ENCODE measurements around the gene ITPR3. TPM values are rescaled to one million over a fixed set of nuclear protein-coding genes. Genes with fewer than 3 reads are reported as not detected.
A peak's percentile ranks its signal among the peaks of the same experiment; 100 is the strongest.

ITPR3 gene
- total RNA-seq, 1 donor from 2014 or later: 8.0 TPM

DNA sequence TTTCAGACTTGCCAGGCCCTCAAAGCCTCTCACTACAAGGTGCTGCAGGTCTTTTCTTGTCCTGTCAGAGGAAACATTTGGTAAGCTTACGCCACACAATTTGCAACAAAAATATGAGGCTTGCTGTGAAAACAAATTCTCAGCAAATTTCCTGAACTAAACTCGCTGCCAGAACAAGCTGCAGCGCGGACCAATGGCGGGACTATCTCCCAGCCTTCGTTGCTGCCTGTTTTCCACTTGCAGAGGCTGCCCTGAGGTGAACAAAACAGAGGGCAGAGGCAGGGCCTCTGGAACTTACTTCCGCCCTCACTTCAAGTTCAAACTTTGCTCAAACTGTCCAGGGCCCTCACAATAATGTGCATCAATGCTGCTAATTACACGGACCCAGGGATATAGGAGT is 78.0 kb downstream of the ITPR3 start:
- DNase-seq (ENCODE audit: missing footprints): no peak
- intact Hi-C loops (cut with DNase I): loop anchor here (5.0 to 10.0 kb wide), 2 partner anchors 62 to 284 kb away; partner anchors contain the start of genes CUTA and PHF1
- ATAC-seq: no peak

- DNase-seq (ENCODE audit: missing footprints) (no peak), ATAC-seq (no peak)
- intact Hi-C loops (cut with DNase I): loop anchor here (5.0 to 10.0 kb wide), 2 partner anchors 62 to 285 kb away; partner anchors contain the start of genes CUTA and PHF1
Observed at GRCh38 chr6:33699739-33700138, 78.6 kb downstream of the ITPR3 start.

GRCh38 chr6:33700391-33701050 is 79.4 kb downstream of the ITPR3 start:
- ATAC-seq: peak; percentile 43
- intact Hi-C loops (cut with DNase I): no loop called here
- peak; percentile 69 for DNase-seq (ENCODE audit: missing footprints)

- peak; percentile 68 for ATAC-seq
- peak; percentile 45 for DNase-seq (ENCODE audit: missing footprints)
- intact Hi-C loops (cut with DNase I): no loop called here
Observed at GRCh38 chr6:33702345-33702977, 81.3 kb downstream of the ITPR3 start.

DNA sequence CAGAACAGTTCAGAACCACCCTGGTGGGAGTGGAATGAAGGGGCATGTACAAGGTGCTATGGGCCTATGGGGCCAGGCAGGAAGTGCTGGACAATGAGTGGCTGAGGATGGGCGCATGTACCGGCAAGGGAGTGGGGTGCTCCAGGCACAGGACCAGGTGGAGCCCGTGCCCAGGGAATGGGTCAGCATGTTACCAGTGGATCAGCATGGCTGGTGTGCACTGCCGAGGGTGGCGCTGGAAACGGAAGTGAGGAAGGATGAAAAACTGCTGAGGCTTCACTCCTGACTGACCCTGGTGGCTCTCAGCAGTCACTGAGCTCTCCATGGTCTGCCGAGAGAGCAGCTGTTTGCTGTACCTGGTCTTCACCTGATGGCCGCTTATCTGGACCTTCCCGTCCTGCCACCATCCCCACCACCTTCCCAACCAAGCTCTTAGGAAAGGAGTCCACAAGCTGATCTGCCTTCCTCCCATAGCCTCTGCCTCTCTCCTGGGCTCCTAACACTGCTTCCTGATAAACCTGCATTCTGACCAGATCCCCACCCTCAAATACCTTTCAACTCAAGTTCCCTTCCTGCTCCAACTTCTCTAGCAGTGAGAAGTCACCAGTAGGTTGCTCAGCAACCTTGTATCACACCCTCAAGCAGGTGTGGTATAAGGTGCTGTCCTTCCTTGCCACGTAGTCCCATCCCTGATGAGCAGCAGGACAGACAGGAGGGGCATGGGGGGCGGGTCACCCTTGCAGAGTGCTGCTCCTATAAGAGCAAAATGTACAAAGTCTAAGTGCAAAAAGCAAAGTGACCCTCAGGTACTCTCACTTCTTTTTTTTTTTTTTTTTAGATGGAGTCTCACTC is 83.3 kb downstream of the ITPR3 start:
- intact Hi-C loops (cut with DNase I): no loop called here
- DNase-seq (ENCODE audit: missing footprints) (no peak), ATAC-seq (no peak)

DNA sequence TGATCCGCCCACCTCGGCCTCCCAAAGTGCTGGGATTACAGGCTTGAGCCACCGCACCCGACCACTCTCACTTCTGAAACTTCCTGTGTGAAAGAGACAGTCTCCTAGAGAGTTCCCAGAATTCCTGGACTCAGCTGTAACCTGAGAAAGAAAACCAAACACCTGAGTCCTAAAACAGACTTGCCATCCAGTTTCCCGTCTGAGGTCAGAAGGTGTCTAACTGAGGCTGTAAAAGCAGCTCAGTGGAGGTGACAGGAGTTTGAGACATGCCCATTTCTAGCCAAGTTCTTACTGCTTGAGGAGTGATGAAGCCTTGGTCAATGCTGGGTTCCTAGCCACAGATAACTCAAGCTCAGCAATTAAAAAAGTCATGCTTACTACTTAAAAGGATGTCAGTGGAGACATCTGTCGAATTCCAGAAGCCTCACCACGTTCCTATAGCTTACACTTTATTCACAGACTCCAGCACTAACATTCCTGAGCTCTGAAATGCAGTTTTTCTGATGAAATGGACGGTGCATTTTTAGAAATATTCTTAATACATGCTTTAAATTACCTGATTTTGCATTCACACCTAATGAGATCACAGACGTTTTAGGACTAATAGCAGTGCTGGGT is 84.3 kb downstream of the ITPR3 start:
- intact Hi-C loops (cut with DNase I): no loop called here
- DNase-seq (ENCODE audit: missing footprints) (no peak), ATAC-seq (no peak)

- ATAC-seq (no peak), DNase-seq (ENCODE audit: missing footprints) (no peak)
- intact Hi-C loops (cut with DNase I): no loop called here
Observed at GRCh38 chr6:33705955-33706725, 85.0 kb downstream of the ITPR3 start.

GRCh38 chr6:33707771-33708170 is 86.6 kb downstream of the ITPR3 start:
- DNase-seq (ENCODE audit: missing footprints): no peak
- ATAC-seq: no peak
- intact Hi-C loops (cut with DNase I): no loop called here

DNA sequence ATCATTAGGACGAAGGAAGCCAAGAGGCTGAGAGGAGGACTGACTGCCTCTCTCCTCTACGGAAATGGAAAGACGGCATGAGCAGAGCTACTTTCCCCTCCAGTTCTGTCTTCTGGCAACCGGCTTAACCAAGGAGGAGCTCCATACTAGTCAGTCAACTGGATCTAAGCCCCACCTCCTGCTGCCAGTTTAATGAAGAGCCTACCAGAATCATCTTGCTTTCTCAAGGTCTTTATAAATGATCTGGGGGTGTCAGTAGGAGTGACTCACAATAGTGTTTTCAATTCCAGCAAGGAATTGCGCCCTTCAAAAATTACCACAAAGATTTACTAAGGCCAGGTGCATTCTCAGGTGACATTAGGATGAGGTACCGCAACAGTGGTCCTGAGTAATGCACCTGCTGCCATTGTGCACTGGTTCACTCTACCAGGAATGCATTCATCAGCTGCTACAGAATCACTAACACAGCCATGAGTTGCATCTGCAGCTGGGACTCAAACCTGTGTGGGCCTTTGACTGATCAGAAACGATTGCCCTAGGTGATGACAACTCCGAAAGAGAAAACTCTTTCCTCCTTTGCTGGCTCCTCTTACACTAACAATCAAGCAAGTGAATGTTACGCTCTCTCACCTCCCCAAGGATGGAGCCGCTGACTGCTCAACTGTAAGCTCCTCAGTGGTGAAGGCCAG is 87.5 kb downstream of the ITPR3 start:
- intact Hi-C loops (cut with DNase I): no loop called here
- no peak for ATAC-seq
- no peak for DNase-seq (ENCODE audit: missing footprints)

- DNase-seq (ENCODE audit: missing footprints): no peak
- ATAC-seq: no peak
- intact Hi-C loops (cut with DNase I): loop anchor here (2.0 kb wide), 1 partner anchor 35 kb away; no protein-coding TSS in a partner anchor
Observed at GRCh38 chr6:33709605-33710295, 88.6 kb downstream of the ITPR3 start.

DNA sequence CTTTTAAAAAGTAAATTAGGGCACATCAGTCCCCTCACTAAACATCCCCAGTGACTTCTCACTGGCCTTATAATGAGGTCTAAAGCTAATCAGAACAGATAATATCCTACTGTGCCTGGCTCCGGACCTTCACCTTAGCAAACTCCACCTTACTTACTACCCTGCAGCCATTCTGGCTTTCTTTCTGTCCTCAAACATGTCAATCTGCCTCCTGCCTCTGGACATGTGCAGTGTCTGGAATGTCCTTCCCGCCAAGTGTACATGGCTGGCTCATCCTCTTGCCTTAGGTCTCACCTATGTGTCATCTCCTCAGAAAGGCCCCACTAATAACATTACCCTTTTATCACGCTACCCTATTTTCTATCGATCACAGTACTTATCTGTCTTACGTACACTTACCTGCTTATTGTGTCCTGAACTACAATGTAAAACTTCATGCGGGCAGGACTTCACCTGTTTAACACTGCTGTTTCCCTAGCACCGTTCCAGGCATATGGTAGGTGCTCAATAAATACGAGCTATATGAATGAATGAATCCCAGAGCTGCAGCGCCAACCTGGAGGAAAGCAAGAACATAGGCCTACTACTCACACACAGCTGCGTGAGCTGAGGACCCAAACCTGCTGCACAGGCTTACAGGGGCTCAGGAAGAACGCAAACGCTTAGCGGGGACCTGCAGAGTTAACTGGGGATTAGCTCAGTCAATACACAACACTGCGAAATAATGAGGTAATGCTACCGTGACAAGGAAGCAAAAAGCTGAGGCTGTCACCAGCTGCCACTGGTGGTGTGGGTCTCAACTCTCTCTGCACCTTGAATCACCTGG is 89.4 kb downstream of the ITPR3 start:
- intact Hi-C loops (cut with DNase I): loop anchor here (1.0 to 2.0 kb wide), 2 partner anchors 34 to 52 kb away; no protein-coding TSS in a partner anchor
- no peak for ATAC-seq
- DNase-seq (ENCODE audit: missing footprints): no peak

DNA sequence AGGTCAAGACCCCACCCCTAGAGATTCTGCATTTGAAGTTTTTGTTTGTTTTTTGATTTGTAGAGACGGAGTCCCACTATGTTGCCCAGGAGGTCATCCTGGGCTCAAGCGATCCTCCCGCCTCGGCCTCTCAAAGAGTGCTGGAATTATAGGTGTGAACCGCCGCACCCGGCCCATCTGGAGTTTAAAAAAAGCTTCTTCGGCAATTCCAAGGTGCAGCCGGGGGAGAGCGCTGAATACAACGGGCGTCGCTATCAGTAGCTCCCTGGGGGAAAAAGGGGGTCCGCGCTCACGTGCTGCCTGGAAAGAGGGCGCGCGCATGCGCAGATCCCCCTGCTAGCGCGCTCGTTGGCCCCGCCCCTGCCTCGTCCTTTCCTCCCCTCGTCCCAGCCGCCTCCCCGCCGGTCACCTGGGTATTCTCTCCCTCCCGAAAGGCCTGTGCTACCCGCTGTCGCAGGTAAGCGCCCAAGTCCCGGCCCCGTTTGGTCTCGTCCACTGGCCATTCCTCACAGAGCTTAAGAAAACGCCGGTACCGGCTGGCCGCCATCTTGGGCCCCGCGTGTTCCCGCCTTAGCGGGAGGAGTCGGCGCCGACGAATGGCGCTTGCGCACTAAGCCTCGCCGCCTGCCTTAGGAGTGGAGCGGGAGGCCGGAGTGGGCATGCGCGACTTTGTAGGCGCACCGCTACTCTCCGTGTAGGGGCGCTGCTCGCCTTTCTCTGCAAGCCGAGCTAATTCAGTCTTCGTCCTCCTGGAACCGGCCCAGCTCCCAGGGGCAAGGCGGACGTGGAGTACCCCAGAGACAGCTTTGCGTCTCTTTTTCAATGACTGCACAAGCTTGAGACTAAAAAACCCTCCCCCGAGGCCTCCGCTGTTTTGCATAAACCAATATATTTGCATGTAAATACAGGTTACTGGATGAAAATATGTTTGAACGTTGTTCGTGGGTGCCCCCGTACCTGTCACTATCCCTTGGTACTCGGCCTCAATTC is 90.3 kb downstream of the ITPR3 start, which contains the start of gene UQCC2:
Gene UQCC2 (minus strand): TSS at position 561 of the 990 bp plus-strand sequence. CDS start 14 bp downstream, at position 547.
- ATAC-seq (peak; percentile 98), DNase-seq (ENCODE audit: missing footprints) (peak; percentile 99)
- intact Hi-C loops (cut with DNase I): loop anchor here (1.0 to 2.0 kb wide), 2 partner anchors 33 to 51 kb away; no protein-coding TSS in a partner anchor

DNA sequence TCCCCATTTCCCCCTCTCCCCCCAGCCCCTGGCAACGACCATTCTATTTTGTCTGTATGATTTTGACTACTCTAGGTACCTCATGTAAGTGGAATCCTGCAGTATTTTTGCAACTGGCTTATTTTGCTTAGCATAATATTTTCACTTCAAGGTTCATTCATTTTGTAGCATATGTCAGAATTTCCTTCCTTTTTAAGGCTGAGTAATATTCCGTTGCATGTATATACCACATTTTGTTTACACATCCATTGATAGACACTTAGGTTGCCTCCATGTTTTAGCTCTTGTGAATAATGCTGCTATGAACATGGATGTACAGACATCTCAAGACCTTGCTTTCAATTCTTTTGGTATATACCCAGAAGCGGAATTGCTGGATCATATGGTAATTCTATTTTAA is 91.8 kb downstream of the ITPR3 start:
- no peak for DNase-seq (ENCODE audit: missing footprints)
- intact Hi-C loops (cut with DNase I): no loop called here
- ATAC-seq: no peak

DNA sequence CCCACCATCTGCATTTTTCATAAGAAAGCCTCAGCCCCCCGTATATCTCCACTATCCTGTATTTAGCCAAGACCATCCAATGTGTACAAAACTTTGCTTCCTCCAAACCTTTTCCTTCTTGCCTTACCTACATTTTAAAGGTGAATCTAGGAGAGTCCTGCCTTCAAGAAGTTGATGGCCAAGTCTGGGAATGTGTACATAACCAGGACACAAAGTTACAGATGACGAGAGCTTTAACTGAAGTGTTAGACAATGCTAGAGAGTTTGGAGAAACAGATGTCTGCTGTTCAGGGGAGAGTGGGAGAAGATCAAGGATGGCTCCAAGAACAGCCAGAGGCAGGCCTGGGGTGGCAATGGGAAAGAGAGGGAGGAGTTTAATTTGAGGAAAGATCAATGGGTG is 92.7 kb downstream of the ITPR3 start:
- DNase-seq (ENCODE audit: missing footprints) (no peak), ATAC-seq (no peak)
- intact Hi-C loops (cut with DNase I): no loop called here

DNA sequence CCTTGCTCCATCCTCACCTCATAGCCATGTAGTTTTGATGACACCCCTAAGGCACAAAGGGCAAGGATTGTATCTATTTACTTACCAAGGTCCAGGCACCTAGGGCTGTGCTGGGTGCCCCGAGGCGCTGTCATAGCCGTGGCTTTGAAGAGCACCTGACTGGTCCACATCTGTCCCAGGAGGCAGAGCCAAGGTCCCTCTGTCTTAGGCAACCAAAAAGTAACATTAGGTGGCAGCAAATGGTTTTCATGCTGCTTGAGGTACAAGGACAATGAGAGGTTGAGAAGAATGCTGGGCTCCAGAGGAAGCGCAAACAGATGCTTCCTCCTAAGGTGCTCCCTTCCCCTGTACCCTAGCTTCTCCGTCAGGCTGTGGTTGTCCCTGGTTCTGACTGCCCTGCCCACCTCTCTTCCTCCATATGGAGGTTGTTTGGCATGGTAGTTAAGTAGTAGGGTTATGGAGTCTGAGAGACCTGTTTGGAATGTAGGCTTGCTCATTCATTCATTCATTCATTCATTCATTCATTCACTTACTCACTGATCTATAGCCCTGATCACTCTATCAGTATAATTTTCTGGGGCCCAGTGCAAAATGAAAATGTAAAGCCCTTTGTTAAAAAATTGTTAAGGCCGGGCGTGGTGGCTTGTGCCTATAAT is 93.4 kb downstream of the ITPR3 start:
- intact Hi-C loops (cut with DNase I): no loop called here
- ATAC-seq (no peak), DNase-seq (ENCODE audit: missing footprints) (no peak)
